Esophagus muscularis mucosa (tissue), 3 donors: ENCODE data around the gene DNAJC12.
"Not testable (repeated sequence)": the region's sequence is repeated elsewhere in the genome, so short reads cannot be mapped to it uniquely, and the experiment has no call there.

Source experiments
- CTCF ChIP-seq, 3 experiments: fragments of 200-600 bp in 2 of 3; fragments of 450-650 bp in 1 of 3; sonication (generic) in 2 of 3; IDR thresholded peaks; one replicate each; pipeline ENCODE4 v1.5.1; 2017 to 2019; ENCODE audit warnings: antibody characterized with exemption in 3 of 3, mild to moderate bottlenecking in 2 of 3, moderate library complexity in 1 of 3
- POLR2A ChIP-seq: fragments of 450-650 bp; IDR thresholded peaks from one replicate; pipeline ENCODE4 v1.6.1; 2017; ENCODE audit warnings: antibody characterized with exemption, moderate library complexity, mild to moderate bottlenecking, low read depth

GRCh38 chr10:67835541-67836394 is 2.2 kb downstream of the DNAJC12 start:
- TF ChIP-seq POLR2A; CTCF (IDR thresholded peaks at IDR 0.05): not testable (repeated sequence)
